CD4-positive, alpha-beta T cell treated with Interleukin-6 at 100 ng/mL for 8 hours (primary cell): ENCODE data around the gene KCTD19.

ENCODE experiments used
- DNase-seq: peaks from one replicate; pipeline ENCODE4 v3.0.0-alpha.2; 2020; ENCODE audit warnings: mixed read lengths, low spot score

KCTD19 gene

GRCh38 chr16:67242138-67242730 lies 84.3 kb downstream of the KCTD19 start:
- DNase-seq = no peak

- no peak for DNase-seq
Measured at GRCh38 chr16:67241008-67241900, 85.3 kb downstream of the KCTD19 start.

GRCh38 chr16:67240506-67240905 lies 86.0 kb downstream of the KCTD19 start:
- no peak for DNase-seq
